IMR-90 (cell line): Measurements from ENCODE around the gene FADS1. TPM values are rescaled to one million over a fixed set of nuclear protein-coding genes. Genes with fewer than 3 reads are reported as not detected.

ENCODE experiments used
- ATAC-seq: fragments of 200-7000 bp; cut with Tn5 transposase; 2 replicates; pipeline ENCODE4 v1.9.1; 2020; ENCODE audit warnings: low read depth, mild to moderate bottlenecking, moderate library complexity
- BruUV-seq: library from RNA; stranded (reverse); fragments of 400-500 nt; replicated peaks from 2 replicates; lab custom pipeline; 2021; lab: Mats Ljungman, UMichigan
- CTCF ChIA-PET: fragments of 300-600 bp; formaldehyde crosslinking; extraction: SDS; loops from one replicate; lab custom pipeline; 2021; ENCODE audit warnings: antibody characterized with exemption; lab: Yijun Ruan, JAX
- POLR2A ChIA-PET: fragments of 300-600 bp; sonication (Branson Sonifier 250); formaldehyde crosslinking; loops from one replicate; lab custom pipeline; 2022; ENCODE audit warnings: antibody characterized with exemption; ENCODE audit not compliant: unreplicated experiment; lab: Charles Lee
- DNase-seq: peaks from one replicate; pipeline ENCODE4 v3.0.0; 2013
- H2AFZ ChIP-seq: replicated peaks from 2 replicates; pipeline ENCODE3; 2013; ENCODE audit warnings: low read length, mild to moderate bottlenecking; ENCODE audit not compliant: poor library complexity
- H2AK5ac ChIP-seq: 2 replicates; pipeline ENCODE4 v1.6.1; 2013; ENCODE audit warnings: low read depth, low read length, inconsistent platforms
- H2AK9ac ChIP-seq: replicated peaks from 2 replicates; pipeline ENCODE3; 2013; ENCODE audit warnings: mild to moderate bottlenecking, low read depth, low read length, moderate library complexity; ENCODE audit not compliant: poor library complexity
- H2BK120ac ChIP-seq: 2 replicates; pipeline ENCODE4 v1.6.1; 2013; ENCODE audit warnings: low read depth, low read length, inconsistent platforms
- H2BK15ac ChIP-seq: 3 replicates; pipeline ENCODE4 v1.6.1; 2013; ENCODE audit warnings: low read depth, low read length, inconsistent platforms
- H2BK20ac ChIP-seq: 2 replicates; pipeline ENCODE4 v1.6.1; 2013; ENCODE audit warnings: low read depth, mild to moderate bottlenecking, inconsistent platforms, low read length, moderate library complexity
- H2BK5ac ChIP-seq: 2 replicates; pipeline ENCODE4 v1.6.1; 2013; ENCODE audit warnings: mild to moderate bottlenecking, low read depth, low read length, inconsistent platforms; ENCODE audit not compliant: poor library complexity, severe bottlenecking
- H3K14ac ChIP-seq: replicated peaks from 2 replicates; pipeline ENCODE4 v1.6.1; 2013; ENCODE audit warnings: low read depth, low read length, inconsistent platforms
- H3K18ac ChIP-seq: 2 replicates; pipeline ENCODE4 v1.6.1; 2013; ENCODE audit warnings: low read depth, low read length, control low read depth
- H3K23ac ChIP-seq: 2 replicates; pipeline ENCODE4 v1.6.1; 2013; ENCODE audit warnings: low read depth, low read length, inconsistent platforms
- H3K27ac ChIP-seq: 2 replicates; pipeline ENCODE4 v1.5.1; 2013; ENCODE audit warnings: mild to moderate bottlenecking, control low read depth, low read length; ENCODE audit not compliant: insufficient read depth
- H3K27me3 ChIP-seq: 2 replicates; pipeline ENCODE4 v1.6.1; 2013; ENCODE audit warnings: low read length; ENCODE audit not compliant: control insufficient read depth, insufficient read depth
- H3K36me3 ChIP-seq: 2 replicates; pipeline ENCODE4 v1.6.1; 2013; ENCODE audit warnings: low read length, mixed read lengths; ENCODE audit not compliant: control insufficient read depth, insufficient read depth
- H3K4ac ChIP-seq: 2 replicates; pipeline ENCODE4 v1.6.1; 2013; ENCODE audit warnings: low read depth, low read length, inconsistent platforms
- H3K4me1 ChIP-seq: 2 replicates; pipeline ENCODE4 v1.6.1; 2013; ENCODE audit warnings: low read length, mixed read lengths; ENCODE audit not compliant: control insufficient read depth, insufficient read depth
- H3K4me2 ChIP-seq: 2 replicates; pipeline ENCODE4 v1.6.1; 2013; ENCODE audit warnings: low read depth, mild to moderate bottlenecking, control low read depth, low read length, moderate library complexity
- H3K4me3 ChIP-seq: 2 replicates; pipeline ENCODE4 v1.5.1; 2013; ENCODE audit warnings: low read depth, mild to moderate bottlenecking, control low read depth, low read length, moderate library complexity; ENCODE audit not compliant: insufficient read depth
- H3K56ac ChIP-seq: 2 replicates; pipeline ENCODE4 v1.6.1; 2013; ENCODE audit warnings: low read length, inconsistent platforms; ENCODE audit not compliant: insufficient read depth; ENCODE audit errors: extremely low read depth
- H3K79me1 ChIP-seq, 2 experiments: 2 replicates each; pipeline ENCODE4 v1.6.1; 2013; ENCODE audit warnings: low read length in 2 of 2, inconsistent platforms in 1 of 2, low read depth in 1 of 2
- H3K9ac ChIP-seq: 2 replicates; pipeline ENCODE4 v1.6.1; 2013; ENCODE audit warnings: low read depth, low read length, control low read depth
- H3K9me1 ChIP-seq: 2 replicates; pipeline ENCODE4 v1.6.1; 2013; ENCODE audit warnings: low read length, inconsistent platforms; ENCODE audit not compliant: insufficient read depth
- H3K9me3 ChIP-seq: 2 replicates; pipeline ENCODE4 v1.6.1; 2013; ENCODE audit warnings: low read length; ENCODE audit not compliant: control insufficient read depth, insufficient read depth
- H4K20me1 ChIP-seq: 2 replicates; pipeline ENCODE4 v1.6.1; 2013; ENCODE audit warnings: low read length, inconsistent platforms; ENCODE audit not compliant: insufficient read depth
- H4K5ac ChIP-seq: 2 replicates; pipeline ENCODE4 v1.6.1; 2013; ENCODE audit warnings: mild to moderate bottlenecking, low read depth, low read length, control low read depth
- H4K8ac ChIP-seq, 2 experiments: 2 replicates each; pipeline ENCODE4 v1.6.1; 2013; ENCODE audit warnings: low read depth in 2 of 2, low read length in 2 of 2, control low read depth in 1 of 2, inconsistent platforms in 1 of 2
- H4K91ac ChIP-seq: 2 replicates; pipeline ENCODE4 v1.6.1; 2013; ENCODE audit warnings: low read depth, low read length, inconsistent platforms; ENCODE audit not compliant: insufficient read depth
- FOS ChIP-seq: fragments of 150-350 bp; IDR thresholded peaks from 2 replicates; pipeline ENCODE4 v1.6.1; 2016; ENCODE audit warnings: low read depth, low read length
- NFE2L2 ChIP-seq: fragments of 150-350 bp; IDR thresholded peaks from 2 replicates; pipeline ENCODE4 v1.6.1; 2016; ENCODE audit warnings: low read depth, mild to moderate bottlenecking, low read length
- POLR2A ChIP-seq: IDR thresholded peaks from 2 replicates; pipeline ENCODE4 v1.6.1; 2012; ENCODE audit warnings: mild to moderate bottlenecking, low read depth, low read length
- RCOR1 ChIP-seq: IDR thresholded peaks from 2 replicates; pipeline ENCODE4 v1.6.1; 2012; ENCODE audit warnings: mild to moderate bottlenecking, low read length, improper control_type of control experiment; ENCODE audit not compliant: insufficient replicate concordance
- RFX5 ChIP-seq: IDR thresholded peaks from 2 replicates; pipeline ENCODE4 v1.8.0; 2012; ENCODE audit warnings: low read depth, mild to moderate bottlenecking, low read length, moderate library complexity
- USF2 ChIP-seq: fragments of 150-350 bp; IDR thresholded peaks from 2 replicates; pipeline ENCODE4 v1.6.1; 2017; ENCODE audit warnings: mild to moderate bottlenecking, antibody characterized with exemption, low read length, low read depth
- WGBS, 2 experiments: methylation state at CpG; one replicate each; pipeline versions ENCODE4 v1.1.5 to v1.1.7; 2013; ENCODE audit warnings: missing lambda C conversion rate in 2 of 2; ENCODE audit not compliant: insufficient read length in 1 of 2; ENCODE audit errors: extremely low coverage in 2 of 2; 5-methylcytosine and 5-hydroxymethylcytosine counted together
- dilution Hi-C: fragments of 300-500 bp; cut with HindIII; formaldehyde crosslinking; loops from one replicate; pipeline ENCODE4 v1.14.3; 2018; ENCODE audit warnings: low sequenced_read_pairs; ENCODE audit not compliant: unreplicated experiment
- in situ Hi-C: fragments of 300-500 bp; cut with MboI; formaldehyde crosslinking; loops from 3 replicates; pipeline ENCODE4 v1.14.3; 2019; ENCODE audit warnings: low sequenced_read_pairs, inconsistent platforms, mixed read lengths
- intact Hi-C: fragments of 100-400 bp; cut with micrococcal nuclease; formaldehyde crosslinking; loops from 2 replicates; pipeline ENCODE4 v1.10.0; 2022
- polyA plus RNA-seq, 3 experiments: library from polyadenylated mRNA; depleted of rRNA; stranded (reverse); fragments of >200 nt; gene quantifications; 2 replicates each; pipeline ENCODE4 v1.2.3, GENCODE V29; 2012; ENCODE audit warnings: low replicate concordance in 1 of 3
- total RNA-seq: library from RNA; depleted of rRNA; stranded (reverse); fragments of >200 nt; gene quantifications from 2 replicates; pipeline ENCODE4 v1.2.3, GENCODE V29; 2012

FADS1 gene
- total and polyA plus RNA-seq, 2 of the 4 experiments (the other 2 are of a cell fraction): 16.3 to 18.4 TPM

DNA sequence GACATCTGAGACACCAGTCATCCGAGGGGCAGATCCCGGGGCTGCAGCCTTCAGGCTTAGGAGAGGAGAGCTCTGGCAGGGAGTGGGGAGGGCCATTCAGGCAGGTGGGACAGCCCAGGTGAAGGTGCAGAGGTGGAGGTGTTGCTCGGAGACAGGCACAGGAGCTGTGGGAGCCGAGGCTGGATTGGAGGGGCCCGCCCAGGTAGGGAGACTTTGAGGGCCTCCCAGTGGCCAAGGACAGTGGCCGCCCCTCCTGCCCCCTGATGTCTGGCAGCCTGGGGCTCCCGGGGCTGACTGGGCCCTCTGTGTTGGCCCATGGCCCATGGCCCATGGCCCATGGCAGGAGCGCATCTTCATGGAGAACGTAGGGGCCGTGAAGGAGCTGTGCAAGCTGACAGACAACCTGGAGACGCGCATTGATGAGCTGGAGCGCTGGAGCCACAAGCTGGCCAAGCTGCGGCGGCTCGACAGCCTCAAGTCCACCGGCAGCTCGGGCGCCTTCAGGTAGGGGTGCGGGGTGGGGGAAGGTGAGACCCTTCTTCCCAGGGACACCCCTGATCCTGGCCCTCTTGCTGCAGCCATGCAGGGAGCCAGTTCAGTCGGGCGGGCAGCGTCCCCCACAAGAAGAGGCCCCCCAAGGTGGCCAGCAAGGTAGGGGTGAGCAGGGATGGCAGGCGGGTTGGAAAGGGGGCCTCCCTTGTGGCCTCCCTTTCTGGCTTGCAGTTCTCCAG lies 37.7 kb downstream of the FADS1 start:
- no peak overlapping the region for H3K23ac ChIP-seq

More for the DNA sequence above, 37.7 kb downstream of the FADS1 start:
- dilution Hi-C loops: no loop called here
- Histone ChIP-seq H3K9ac (no peak overlapping the region), H2BK5ac (no peak overlapping the region), H2AFZ (no peak overlapping the region), H3K56ac (no peak overlapping the region), H3K27me3 (no peaks in the 10 kb centered on the region), H4K5ac (no peak overlapping the region), H3K9me1 (no peaks in the 10 kb centered on the region; the same call in 1 of the 2 replicates), H3K14ac (no peak overlapping the region), H3K4ac (no peak overlapping the region), H3K4me3 (no peak overlapping the region), H3K27ac (no peak overlapping the region), H3K18ac (no peak overlapping the region), H4K8ac (no peak overlapping the region), H2AK9ac (no peak overlapping the region), H3K4me1 (peaks cover 3% of the 10 kb centered on the region; the same call in 1 of the 2 replicates), H3K9me3 (no peaks in the 10 kb centered on the region), H3K36me3 (peaks cover 5% of the 10 kb centered on the region), H3K4me2 (no peak overlapping the region), H2AK5ac (no peak overlapping the region), H2BK20ac (no peak overlapping the region), H2BK120ac (no peak overlapping the region), H3K79me1 (no peaks in the 10 kb centered on the region), H2BK15ac (no peak overlapping the region), H4K91ac (no peak overlapping the region), H4K20me1 (no peaks in the 10 kb centered on the region)
- 90% methylated on average over 10 of the region's 24 CpGs; no CpG with 5 or more reads in 1 of the 2 experiments for WGBS, 2 experiments
- ChIA-PET CTCF (interaction anchor here (1.2 kb wide), 1 partner anchor 32 kb away, joined by 5 read pairs; no protein-coding TSS in a partner anchor), POLR2A (no interaction called here)
- in situ Hi-C loops: no loop called here
- ATAC-seq (no peak), DNase-seq (no peak)
- intact Hi-C loops: no loop called here
- TF ChIP-seq POLR2A: no peak
- TF ChIP-seq NFE2L2: no peak
- no peak for TF ChIP-seq USF2
- no peak for TF ChIP-seq FOS
- TF ChIP-seq RCOR1: no peak
- no peak for TF ChIP-seq RFX5
- BruUV-seq: no TSS peak
